Thymus (tissue), 11 donors: ENCODE results near the gene AFTPH. TPM values are rescaled to one million over a fixed set of nuclear protein-coding genes. Genes with fewer than 3 reads are reported as not detected.
A peak's percentile ranks its signal among the peaks of the same experiment; 100 is the strongest.

ENCODE experiments used
- DNase-seq, 9 donors: peaks; one replicate each; pipeline ENCODE4 v3.0.0-alpha.2; 2013; ENCODE audit warnings: low spot score in 9 of 9, low read depth in 6 of 9, missing footprints in 1 of 9
- H3K27ac ChIP-seq, 2 donors: one replicate each; pipeline ENCODE4 v1.5.1; 2013; ENCODE audit warnings: control low read depth in 1 of 2, low read depth in 1 of 2, low read length in 1 of 2, mild to moderate bottlenecking in 1 of 2, moderate library complexity in 1 of 2
- H3K27me3 ChIP-seq, 2 donors: one replicate each; pipeline ENCODE4 v1.5.1; 2013; ENCODE audit warnings: low read length in 1 of 2; ENCODE audit not compliant: control insufficient read depth in 2 of 2, insufficient read depth in 1 of 2
- H3K36me3 ChIP-seq, 2 donors: one replicate each; pipeline ENCODE4 v1.5.1; 2013; ENCODE audit warnings: low read length in 1 of 2, mild to moderate bottlenecking in 1 of 2, moderate library complexity in 1 of 2; ENCODE audit not compliant: control insufficient read depth in 2 of 2, insufficient read depth in 2 of 2
- H3K4me1 ChIP-seq, 2 donors: one replicate each; pipeline ENCODE4 v1.5.1; 2013; ENCODE audit warnings: low read length in 2 of 2; ENCODE audit not compliant: control insufficient read depth in 2 of 2, insufficient read depth in 2 of 2
- H3K4me3 ChIP-seq, 2 donors: one replicate each; pipeline ENCODE4 v1.5.1; 2013; ENCODE audit warnings: low read length in 2 of 2, control low read depth in 1 of 2, mild to moderate bottlenecking in 1 of 2
- H3K9me3 ChIP-seq, 2 donors: one replicate each; pipeline ENCODE4 v1.5.1; 2013; ENCODE audit warnings: low read length in 1 of 2, mild to moderate bottlenecking in 1 of 2; ENCODE audit not compliant: control insufficient read depth in 2 of 2, insufficient read depth in 1 of 2
- WGBS: extraction: QIAGEN DNeasy Blood & Tissue Kit; methylation state at CpG from one replicate; pipeline ENCODE4 v1.1.7; 2013; 5-methylcytosine and 5-hydroxymethylcytosine counted together
- polyA plus RNA-seq: library from polyadenylated mRNA; stranded (reverse); fragments of 200-250 nt; gene quantifications from one replicate; pipeline ENCODE4 v1.2.3, GENCODE V29; 2013
- total RNA-seq: library from RNA; stranded (reverse); fragments of 120-200 nt; gene quantifications from one replicate; pipeline ENCODE4 v1.2.4, GENCODE V29; 2013
- donor health status: healthy.

The AFTPH gene
- total and polyA plus RNA-seq, 2 donors: 43.2 to 76.0 TPM

- H3K36me3 ChIP-seq: no peaks in the 10 kb centered on the region
- H3K4me1 ChIP-seq: peaks cover 10 to 40% of the 10 kb centered on the region in 2 donors
- peak overlapping the region; percentile 58 to 69 for H3K4me3 ChIP-seq
- H3K27ac ChIP-seq: peak overlapping the region in 1 of 2 donors; percentile 61
- H3K27me3 ChIP-seq: peaks cover 0 to 4% of the 10 kb centered on the region in 2 donors
- 3% methylated on average over 74 of the region's 74 CpGs for WGBS
- DNase-seq: peak in 7 of 9 donors; percentile 34 to 85 (median 62)
- no peaks in the 10 kb centered on the region for H3K9me3 ChIP-seq
These were observed 85.3 kb downstream of the AFTPH start for GRCh38 chr2:64609227-64609941.

DNA sequence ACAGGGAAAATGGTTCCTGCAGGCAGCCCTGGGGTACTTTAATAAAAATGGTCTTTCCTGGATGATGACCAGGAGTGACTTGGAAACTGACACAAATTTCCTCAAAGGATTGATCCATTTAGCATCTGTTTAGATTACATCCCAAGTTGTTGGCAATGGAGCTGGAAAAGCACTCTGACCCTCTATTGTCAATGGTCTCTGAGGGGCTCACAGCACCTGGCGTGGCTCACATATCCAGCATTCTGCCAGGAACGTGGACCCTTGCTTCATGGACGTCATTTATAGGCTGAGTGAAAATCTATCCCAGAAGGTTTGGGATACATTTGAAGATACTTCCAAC lies 85.8 kb downstream of the AFTPH start:
- DNase-seq: no peak
- Histone ChIP-seq H3K4me3 (peak overlapping the region; percentile 58 to 69), H3K9me3 (no peaks in the 10 kb centered on the region), H3K27me3 (peaks cover 0 to 4% of the 10 kb centered on the region in 2 donors), H3K27ac (no peak overlapping the region), H3K36me3 (no peaks in the 10 kb centered on the region), H3K4me1 (peaks cover 10 to 39% of the 10 kb centered on the region in 2 donors)
- 97% methylated on average over 3 of the region's 3 CpGs for WGBS

- Histone ChIP-seq H3K4me1 (peaks cover 10 to 36% of the 10 kb centered on the region in 2 donors), H3K4me3 (no peak overlapping the region), H3K9me3 (no peaks in the 10 kb centered on the region), H3K27me3 (peaks cover 0 to 4% of the 10 kb centered on the region in 2 donors), H3K27ac (no peak overlapping the region), H3K36me3 (no peaks in the 10 kb centered on the region)
- 97% methylated on average over 6 of the region's 6 CpGs for WGBS
- DNase-seq: no peak
These were observed 86.3 kb downstream of the AFTPH start for GRCh38 chr2:64610316-64610855.

DNA sequence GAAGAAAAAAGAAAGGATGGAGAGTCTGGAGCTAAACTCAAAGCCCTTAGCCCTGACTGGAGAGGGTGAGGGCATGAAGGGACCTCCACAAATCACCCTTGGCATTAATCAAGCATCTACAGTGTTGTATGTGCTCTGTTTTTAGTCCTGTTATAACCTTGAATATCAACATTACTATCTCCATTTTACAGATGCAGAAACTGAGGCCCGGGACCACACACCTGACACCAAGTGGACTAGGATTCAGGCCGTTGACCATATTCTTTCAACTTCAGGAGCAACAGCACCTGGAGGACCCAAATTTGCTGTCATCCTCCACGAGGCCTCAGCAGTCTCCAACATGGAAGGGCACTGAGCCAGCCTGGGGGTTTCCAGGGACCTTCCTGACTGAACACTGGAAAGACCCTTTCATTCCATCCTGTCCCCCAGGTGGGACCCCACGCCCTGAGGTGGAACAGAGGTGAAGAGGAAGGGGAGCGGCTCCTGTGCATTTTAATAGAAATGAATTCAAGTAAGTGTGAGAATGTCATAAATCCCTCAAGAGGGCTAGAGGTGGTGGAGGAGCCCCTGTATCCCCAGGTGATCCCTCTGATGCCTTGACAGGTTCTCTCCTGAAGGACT lies 88.6 kb downstream of the AFTPH start:
- H3K27me3 ChIP-seq: peaks cover 0 to 4% of the 10 kb centered on the region in 2 donors
- peaks cover 11 to 25% of the 10 kb centered on the region in 2 donors for H3K4me1 ChIP-seq
- no peak overlapping the region for H3K4me3 ChIP-seq
- 85% methylated on average over 5 of the region's 5 CpGs for WGBS
- no peaks in the 10 kb centered on the region for H3K9me3 ChIP-seq
- no peak for DNase-seq
- no peak overlapping the region for H3K27ac ChIP-seq
- no peaks in the 10 kb centered on the region for H3K36me3 ChIP-seq

DNA sequence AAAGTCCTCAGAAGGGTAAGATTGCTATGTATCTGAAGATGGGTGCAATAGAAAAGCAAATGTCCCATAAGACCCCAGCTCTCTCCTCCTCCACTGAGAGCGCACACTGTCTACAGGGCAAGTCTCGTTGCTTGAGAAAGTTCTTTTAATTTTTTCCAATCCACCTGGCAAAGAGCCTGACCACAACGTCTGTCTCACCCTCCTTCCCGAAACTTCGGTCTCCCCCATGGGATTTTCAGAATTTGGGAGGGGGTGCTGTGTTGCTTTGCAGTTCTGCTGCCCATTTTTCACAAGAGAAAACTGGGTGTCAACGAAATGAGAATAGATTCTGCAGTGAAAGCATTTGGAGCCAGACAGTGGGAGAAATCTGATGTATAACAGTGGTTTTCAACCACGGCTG lies 89.1 kb downstream of the AFTPH start:
- Histone ChIP-seq H3K27me3 (peaks cover 0 to 4% of the 10 kb centered on the region in 2 donors), H3K4me3 (no peak overlapping the region), H3K4me1 (peaks cover 11 to 25% of the 10 kb centered on the region in 2 donors), H3K9me3 (no peaks in the 10 kb centered on the region), H3K27ac (no peak overlapping the region), H3K36me3 (no peaks in the 10 kb centered on the region)
- 79% methylated on average over 7 of the region's 7 CpGs for WGBS
- no peak for DNase-seq

GRCh38 chr2:64615192-64615763 lies 91.2 kb downstream of the AFTPH start:
- no peaks in the 10 kb centered on the region for H3K9me3 ChIP-seq
- H3K27ac ChIP-seq: no peak overlapping the region
- WGBS: 97% methylated on average over 6 of the region's 6 CpGs
- H3K27me3 ChIP-seq: no peaks in the 10 kb centered on the region
- H3K4me1 ChIP-seq: peaks cover 11 to 16% of the 10 kb centered on the region in 2 donors
- no peak overlapping the region for H3K4me3 ChIP-seq
- no peak for DNase-seq
- no peaks in the 10 kb centered on the region for H3K36me3 ChIP-seq

- no peak overlapping the region for H3K4me3 ChIP-seq
- WGBS: 97% methylated on average over 7 of the region's 7 CpGs
- DNase-seq: no peak
- peaks cover 11 to 16% of the 10 kb centered on the region in 2 donors for H3K4me1 ChIP-seq
- H3K36me3 ChIP-seq: no peaks in the 10 kb centered on the region
- H3K27me3 ChIP-seq: no peaks in the 10 kb centered on the region
- H3K27ac ChIP-seq: no peak overlapping the region
- no peaks in the 10 kb centered on the region for H3K9me3 ChIP-seq
These were observed 91.9 kb downstream of the AFTPH start for GRCh38 chr2:64615844-64616536.

- Histone ChIP-seq H3K27ac (no peak overlapping the region), H3K4me3 (no peak overlapping the region), H3K4me1 (peaks cover 11 to 16% of the 10 kb centered on the region in 2 donors), H3K9me3 (no peaks in the 10 kb centered on the region), H3K27me3 (no peaks in the 10 kb centered on the region), H3K36me3 (no peaks in the 10 kb centered on the region)
- peak in 1 of 9 donors; percentile 54 for DNase-seq
- WGBS: 23% methylated on average over 6 of the region's 6 CpGs
These were observed 93.6 kb downstream of the AFTPH start for GRCh38 chr2:64617631-64618151.
